Retinal pigment epithelial cell (primary cell): Measurements from ENCODE around the gene SPI1.

ENCODE experiments used
- DNase-seq: peaks from one replicate; pipeline ENCODE4 v3.0.0-alpha.2; 2010; ENCODE audit warnings: low read depth
- H3K4me3 ChIP-seq: 2 replicates; pipeline ENCODE4 v1.5.1; 2011; ENCODE audit warnings: mild to moderate bottlenecking, low read length, control low read depth, moderate library complexity
- TF ChIP-seq, protein P1 (sequence below): conservative IDR thresholded peaks from 2 replicates; pipeline ENCODE4 v1.5.1; 2011; ENCODE audit warnings: low read depth, low read length, control low read depth, inconsistent platforms

The SPI1 gene

DNA sequence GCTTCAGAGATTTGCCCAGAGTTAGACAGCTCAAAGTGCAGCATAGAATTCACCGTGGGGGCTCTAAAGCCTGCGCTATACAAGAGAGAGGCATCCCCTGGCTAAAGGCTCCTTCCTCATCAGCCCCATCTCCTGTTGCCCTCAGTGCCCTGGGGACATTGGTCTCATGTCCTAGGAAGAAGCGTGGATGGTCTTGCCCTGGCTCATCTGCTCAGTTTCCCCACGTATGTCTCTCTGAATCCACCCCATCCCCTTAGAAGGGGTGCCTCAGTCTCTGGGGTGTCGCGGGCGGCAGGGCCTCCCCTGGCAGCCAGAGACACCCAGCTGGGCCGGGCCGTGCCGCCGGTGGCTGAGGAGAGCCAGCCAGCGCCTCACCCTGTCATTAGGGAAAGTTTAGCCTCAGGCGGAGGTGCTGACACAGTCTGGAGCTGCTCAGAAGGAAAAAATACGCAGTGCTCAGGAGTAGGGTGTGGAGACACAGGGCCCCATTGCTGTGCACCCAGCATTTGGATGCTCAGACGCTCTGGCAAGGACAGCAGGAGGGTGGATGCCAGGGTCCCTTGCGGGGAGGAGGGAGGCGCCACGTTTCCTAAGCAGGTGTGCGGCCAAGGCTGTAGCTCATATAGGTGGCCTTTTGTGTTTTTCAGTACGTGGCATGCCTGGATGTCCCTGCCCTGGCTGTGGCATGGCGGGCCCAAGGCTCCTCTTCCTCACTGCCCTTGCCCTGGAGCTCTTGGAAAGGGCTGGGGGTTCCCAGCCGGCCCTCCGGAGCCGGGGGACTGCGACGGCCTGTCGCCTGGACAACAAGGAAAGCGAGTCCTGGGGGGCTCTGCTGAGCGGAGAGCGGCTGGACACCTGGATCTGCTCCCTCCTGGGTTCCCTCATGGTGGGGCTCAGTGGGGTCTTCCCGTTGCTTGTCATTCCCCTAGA, 31.4 kb upstream of the SPI1 start:
- TF ChIP-seq, protein P1, sequence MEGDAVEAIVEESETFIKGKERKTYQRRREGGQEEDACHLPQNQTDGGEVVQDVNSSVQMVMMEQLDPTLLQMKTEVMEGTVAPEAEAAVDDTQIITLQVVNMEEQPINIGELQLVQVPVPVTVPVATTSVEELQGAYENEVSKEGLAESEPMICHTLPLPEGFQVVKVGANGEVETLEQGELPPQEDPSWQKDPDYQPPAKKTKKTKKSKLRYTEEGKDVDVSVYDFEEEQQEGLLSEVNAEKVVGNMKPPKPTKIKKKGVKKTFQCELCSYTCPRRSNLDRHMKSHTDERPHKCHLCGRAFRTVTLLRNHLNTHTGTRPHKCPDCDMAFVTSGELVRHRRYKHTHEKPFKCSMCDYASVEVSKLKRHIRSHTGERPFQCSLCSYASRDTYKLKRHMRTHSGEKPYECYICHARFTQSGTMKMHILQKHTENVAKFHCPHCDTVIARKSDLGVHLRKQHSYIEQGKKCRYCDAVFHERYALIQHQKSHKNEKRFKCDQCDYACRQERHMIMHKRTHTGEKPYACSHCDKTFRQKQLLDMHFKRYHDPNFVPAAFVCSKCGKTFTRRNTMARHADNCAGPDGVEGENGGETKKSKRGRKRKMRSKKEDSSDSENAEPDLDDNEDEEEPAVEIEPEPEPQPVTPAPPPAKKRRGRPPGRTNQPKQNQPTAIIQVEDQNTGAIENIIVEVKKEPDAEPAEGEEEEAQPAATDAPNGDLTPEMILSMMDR: no peak
- H3K4me3 ChIP-seq: peak overlapping the region; percentile 78
- no peak for DNase-seq

DNA sequence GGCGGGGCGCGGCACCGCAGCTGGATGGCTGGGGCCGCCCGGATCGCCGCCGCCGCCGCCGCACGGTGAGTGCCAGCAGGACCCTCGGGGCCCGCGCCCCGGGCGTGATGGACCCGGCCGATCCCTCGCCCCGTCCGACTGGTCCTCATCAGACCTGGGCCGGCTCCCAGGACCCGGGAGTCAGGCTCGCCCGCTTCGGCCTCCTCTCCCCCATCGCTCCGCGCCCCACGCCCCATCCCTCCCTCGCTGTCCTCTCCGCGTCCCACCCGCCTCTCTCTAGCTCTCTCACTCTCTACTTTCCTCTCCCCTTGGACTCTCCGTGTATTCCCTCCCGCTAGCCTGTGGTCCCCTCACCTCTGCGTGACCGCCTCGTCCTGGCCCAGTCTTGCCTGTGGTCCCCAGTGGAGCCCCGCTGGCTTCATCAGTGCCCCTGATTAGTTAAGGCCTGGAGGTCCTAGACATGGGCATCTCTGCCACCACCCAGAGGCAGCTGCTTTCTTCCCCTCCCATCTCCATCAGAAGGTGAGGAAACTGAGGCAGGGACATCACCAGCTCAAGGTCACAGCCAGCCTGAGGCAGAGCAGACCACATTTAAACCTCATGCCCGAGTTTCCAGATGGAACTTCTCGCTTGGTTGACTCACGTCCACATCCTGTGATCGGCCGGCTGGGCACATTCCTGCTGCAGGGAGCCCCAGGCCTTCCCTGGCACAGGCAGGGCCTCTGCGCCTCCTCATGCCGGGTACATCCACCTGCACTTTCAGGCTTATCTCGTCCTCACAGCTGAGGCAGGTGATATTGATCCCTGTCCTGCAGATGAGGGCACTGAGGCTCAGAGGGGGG, 30.5 kb upstream of the SPI1 start:
- DNase-seq: peak; percentile 59
- peak overlapping the region; percentile 78 for H3K4me3 ChIP-seq
- TF ChIP-seq, protein P1: no peak

DNA sequence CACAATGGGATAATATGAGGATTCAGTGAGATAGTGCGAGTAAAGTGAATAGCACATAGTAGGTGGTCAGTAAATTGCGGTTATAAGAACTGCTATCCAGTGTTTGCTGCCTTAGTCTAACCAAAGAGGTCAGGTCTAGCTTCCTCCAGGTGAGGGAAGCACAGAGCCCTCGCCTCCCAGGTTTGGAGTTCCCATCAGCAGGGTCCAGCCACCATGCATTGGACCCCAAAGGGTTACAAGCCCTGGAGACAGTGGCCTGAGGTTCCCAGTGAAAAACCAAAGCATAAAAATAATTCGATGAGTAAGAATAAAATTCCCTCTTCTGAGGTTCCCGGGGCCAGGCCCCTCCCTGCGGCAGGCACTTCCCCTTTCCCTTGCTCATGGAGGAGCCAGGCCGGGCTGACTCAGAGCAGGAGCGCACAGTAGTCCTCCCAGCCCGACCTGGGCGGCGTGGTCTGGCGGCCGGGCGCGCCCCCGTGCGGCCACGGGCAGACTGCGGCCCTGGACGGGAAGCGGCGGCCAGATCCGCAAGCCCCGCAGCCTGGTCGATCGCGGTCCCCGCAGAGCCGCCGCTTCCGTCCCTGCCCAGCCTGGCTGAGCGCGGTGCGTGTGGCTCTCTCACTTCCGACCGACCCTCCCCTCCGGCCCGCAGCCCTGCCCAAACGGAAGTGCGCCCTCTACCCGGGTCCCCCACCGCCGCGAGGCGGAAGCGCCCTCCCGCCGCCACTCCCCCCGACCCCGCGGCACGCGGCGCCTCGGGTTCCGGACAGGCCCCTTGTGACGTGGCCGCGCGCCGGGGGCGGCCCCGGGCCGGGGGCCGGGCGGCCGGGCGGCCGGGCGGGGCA, 29.6 kb upstream of the SPI1 start, which contains the start of gene SLC39A13:
SLC39A13 (plus strand) TSS at position 845 of the 845 bp plus-strand sequence. CDS start 1,505 bp downstream, outside the sequence.
- TF ChIP-seq, protein P1: peak; percentile 59
- DNase-seq: peak; percentile 77
- peak within 1 kb of the TSS; percentile 78 for H3K4me3 ChIP-seq

DNA sequence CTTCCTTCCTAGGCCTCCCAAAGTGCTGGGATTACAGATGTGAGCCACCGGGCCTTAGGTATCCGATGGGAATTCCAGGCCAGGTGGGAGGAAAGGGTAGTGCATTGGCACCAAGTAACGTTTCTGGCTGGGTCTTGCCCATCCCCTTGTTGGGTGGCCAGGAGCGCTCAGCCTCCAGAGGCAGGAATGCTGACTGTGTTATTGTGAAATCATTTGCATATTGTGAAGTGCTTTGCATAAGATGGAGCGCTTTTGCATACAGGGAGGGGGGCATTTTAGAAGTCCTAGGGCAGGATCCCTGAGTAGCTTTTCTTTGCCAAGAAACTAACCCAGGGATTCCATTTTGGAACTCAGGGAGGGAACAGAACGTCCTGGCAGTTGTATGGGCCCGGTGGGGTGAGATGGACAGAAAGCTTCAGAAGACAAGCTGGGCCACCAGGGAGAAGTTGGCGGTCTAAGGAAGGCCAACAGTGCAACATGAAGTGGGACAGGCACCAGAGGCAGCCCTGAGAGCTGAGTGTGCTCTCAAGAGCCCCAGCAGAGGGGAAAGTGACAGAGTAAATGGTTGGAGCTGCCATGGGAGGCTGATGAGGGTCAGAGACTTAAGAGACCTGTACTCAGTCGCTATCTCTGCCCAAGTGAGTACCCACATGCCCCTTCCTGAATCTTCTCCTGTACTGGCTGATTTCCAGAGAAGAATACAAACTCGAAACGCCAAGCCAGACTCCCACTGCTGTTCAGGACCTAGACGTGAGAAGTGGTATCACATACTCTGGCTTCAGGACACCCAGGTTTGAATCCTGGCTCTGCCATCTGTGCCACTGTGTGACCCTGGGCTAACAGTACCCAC, 28.8 kb upstream of the SPI1 start:
- DNase-seq: no peak
- peak overlapping the region; percentile 69 for H3K4me3 ChIP-seq
- TF ChIP-seq, protein P1: no peak

DNA sequence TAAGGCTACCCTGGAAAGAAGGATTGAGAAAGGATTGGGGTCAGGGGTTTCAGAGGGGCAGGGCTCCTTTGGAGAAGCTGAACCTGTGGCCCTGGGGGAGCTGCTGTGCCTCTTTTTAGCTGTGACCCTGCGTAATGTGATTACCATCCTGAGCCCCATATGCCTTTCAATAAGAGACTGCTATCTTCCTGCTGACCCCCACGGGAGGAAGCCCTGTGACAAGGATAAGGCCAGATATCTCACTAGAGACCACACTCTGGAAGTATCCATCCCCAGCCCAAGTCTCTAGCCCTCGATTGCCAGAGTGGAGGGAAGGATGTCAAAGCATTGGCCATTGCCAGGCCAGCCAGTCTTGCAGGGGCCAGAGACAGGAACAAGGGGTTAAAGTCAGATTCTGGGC, 25.2 kb upstream of the SPI1 start:
- no peak for DNase-seq
- TF ChIP-seq, protein P1: no peak
- H3K4me3 ChIP-seq: no peak overlapping the region

DNA sequence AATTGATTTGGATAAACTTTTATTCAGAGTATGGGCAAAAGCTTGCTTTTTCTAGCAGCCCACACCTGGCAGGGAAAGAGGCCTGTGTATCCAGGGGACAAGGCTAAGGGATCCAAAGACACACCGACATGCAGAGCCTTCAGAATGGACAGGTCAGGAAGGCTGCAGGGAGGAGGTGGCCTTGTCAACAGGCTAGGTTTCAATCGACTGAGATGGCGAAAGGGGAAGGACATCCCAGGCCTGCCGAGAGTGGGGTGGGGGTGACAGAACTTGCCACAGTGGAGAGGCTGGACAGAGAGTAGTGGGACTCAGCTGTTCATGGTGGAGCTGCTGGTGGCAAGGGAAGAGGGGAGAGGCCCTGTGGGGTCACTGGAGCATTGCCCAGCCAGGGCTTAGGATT, 24.8 kb upstream of the SPI1 start:
- DNase-seq: no peak
- no peak overlapping the region for H3K4me3 ChIP-seq
- TF ChIP-seq, protein P1: no peak
